HepG2 (cell line): ENCODE measurements around the gene PDZD11. TPM values are rescaled to one million over a fixed set of nuclear protein-coding genes. Genes with fewer than 3 reads are reported as not detected.
"Not testable (repeated sequence)": the region's sequence is repeated elsewhere in the genome, so short reads cannot be mapped to it uniquely, and the experiment has no call there.

Source experiments
- ATAC-seq: fragments of 200-7000 bp; cut with Tn5 transposase; 3 replicates; pipeline ENCODE4 v1.9.1; 2020; ENCODE audit warnings: mild to moderate bottlenecking, moderate library complexity
- BruUV-seq: library from RNA; stranded (reverse); fragments of 400-500 nt; replicated peaks from 2 replicates; lab custom pipeline; 2021; lab: Mats Ljungman, UMichigan
- CTCF ChIA-PET: fragments of 300-600 bp; formaldehyde crosslinking; extraction: SDS; loops from one replicate; lab custom pipeline; 2021; ENCODE audit warnings: low total read pairs, inconsistent platforms, low intra/inter-chr PET ratio; lab: Yijun Ruan, JAX
- POLR2A ChIA-PET: fragments of 350-600 bp; sonication (Branson Sonifier 250); formaldehyde crosslinking; loops from one replicate; lab custom pipeline; 2020; ENCODE audit warnings: antibody characterized with exemption, inconsistent platforms; lab: Yijun Ruan, JAX
- DNase-seq: peaks from one replicate; pipeline ENCODE4 v3.0.0-alpha.2; 2015; ENCODE audit warnings: low spot score
- FAIRE-seq: peaks from 3 replicates; lab custom pipeline; 2011; peaks lifted over from hg19 to GRCh38; lab: Jason Lieb, UNC
- H2AFZ ChIP-seq: one replicate; pipeline ENCODE4 v1.6.1; 2011; ENCODE audit warnings: low read length, inconsistent platforms
- H3K27ac ChIP-seq: fragments of 300-600 bp; 3 replicates; pipeline ENCODE4 v1.8.0; 2011; ENCODE audit warnings: mixed run types, mild to moderate bottlenecking, mixed read lengths, low read length, inconsistent platforms; ENCODE audit not compliant: insufficient read depth; ENCODE audit errors: extremely low read length
- H3K27me3 ChIP-seq, 2 experiments: fragments of 200-600 bp in 1 of 2; 2 replicates in 1 of 2; 3 replicates in 1 of 2; pipeline versions ENCODE4 v1.6.0 to v1.8.0; 2011; ENCODE audit warnings: low read length in 2 of 2, mild to moderate bottlenecking in 2 of 2, moderate library complexity in 2 of 2, inconsistent platforms in 1 of 2; ENCODE audit not compliant: insufficient read depth in 2 of 2, control insufficient read depth in 1 of 2
- H3K36me3 ChIP-seq, 2 experiments: fragments of 200-600 bp in 1 of 2; replicated peaks in 1 of 2; 2 replicates in 1 of 2; 3 replicates in 1 of 2; pipeline versions ENCODE4 v1.5.1 to v1.8.0; 2011; ENCODE audit warnings: low read length in 2 of 2, inconsistent platforms in 1 of 2; ENCODE audit not compliant: insufficient read depth in 2 of 2, control insufficient read depth in 1 of 2
- H3K4me1 ChIP-seq: 2 replicates; pipeline ENCODE4 v1.5.1; 2012; ENCODE audit warnings: low read length, inconsistent platforms; ENCODE audit not compliant: insufficient read depth
- H3K4me2 ChIP-seq: 2 replicates; pipeline ENCODE4 v1.6.0; 2011; ENCODE audit warnings: low read depth, low read length, inconsistent platforms
- H3K4me3 ChIP-seq, 3 experiments: fragments of 200-600 bp in 1 of 3; sonication (generic), shearing (Covaris generic) in 1 of 3; replicated peaks in 1 of 3; 2 replicates each; pipeline ENCODE4 v1.5.1; 2011 to 2016; ENCODE audit warnings: low read length in 3 of 3, inconsistent platforms in 2 of 3, low read depth in 2 of 3, mild to moderate bottlenecking in 2 of 3, control low read depth in 1 of 3, mixed read lengths in 1 of 3; ENCODE audit not compliant: insufficient read depth in 1 of 3
- H3K79me2 ChIP-seq: one replicate; pipeline ENCODE4 v1.6.1; 2011; ENCODE audit warnings: low read length, inconsistent platforms; ENCODE audit not compliant: insufficient read depth
- H3K9ac ChIP-seq: 2 replicates; pipeline ENCODE4 v1.6.0; 2011; ENCODE audit warnings: mild to moderate bottlenecking, low read depth, low read length, inconsistent platforms; ENCODE audit not compliant: insufficient read depth
- H3K9me3 ChIP-seq: 2 replicates; pipeline ENCODE4 v1.5.1; 2012; ENCODE audit warnings: mild to moderate bottlenecking, low read length
- H4K20me1 ChIP-seq: 2 replicates; pipeline ENCODE4 v1.6.0; 2011; ENCODE audit warnings: inconsistent platforms, mild to moderate bottlenecking, low read length, moderate library complexity; ENCODE audit not compliant: insufficient read depth
- KDM2A ChIP-seq: sonication (generic); formaldehyde crosslinking; IDR thresholded peaks from 2 replicates; pipeline ENCODE4 v1.4.0; 2020; ENCODE audit warnings: low read depth, missing genetic modification reagents, borderline replicate concordance
- ZBTB39 ChIP-seq: sonication (generic); formaldehyde crosslinking; IDR thresholded peaks from 2 replicates; pipeline ENCODE4 v1.5.0; 2020; ENCODE audit warnings: missing genetic modification reagents
- ZNF678 ChIP-seq: sonication (generic); formaldehyde crosslinking; IDR thresholded peaks from 2 replicates; pipeline ENCODE4 v1.4.0; 2020; ENCODE audit warnings: mild to moderate bottlenecking, missing genetic modification reagents
- WGBS: methylation state at CpG from one replicate; pipeline ENCODE4 v1.1.6; 2017; ENCODE audit warnings: low lambda C conversion rate; 5-methylcytosine and 5-hydroxymethylcytosine counted together
- in situ Hi-C: cut with HindIII; loops from 2 replicates; pipeline ENCODE4 v1.10.0; 2017; ENCODE audit warnings: low pct_unique_long_range_greater_than_20kb; ENCODE audit not compliant: extremely low pct_ligation_motif_present
- intact Hi-C: fragments of 100-400 bp; cut with micrococcal nuclease; formaldehyde crosslinking; loops from one replicate; pipeline ENCODE4 v1.10.0; 2022; ENCODE audit not compliant: unreplicated experiment
- polyA plus RNA-seq, 8 experiments: library from polyadenylated mRNA; depleted of rRNA in 3 of 8; stranded (reverse) in 7 of 8; unstranded in 1 of 8; fragments of >200 nt; fragmentation: Illumina TruSeq in 4 of 8; extraction: Trizol in 4 of 8; gene quantifications; 2 replicates each; pipeline versions ENCODE4 v1.2.1 to v1.2.3, GENCODE V29; 2011 to 2016; ENCODE audit warnings: low read depth in 4 of 8, missing spikeins in 1 of 8, mixed read lengths in 1 of 8; ENCODE audit not compliant: insufficient read depth in 1 of 8
- total RNA-seq, 5 experiments: library from RNA; depleted of rRNA; stranded (reverse); fragments of >200 nt; fragmentation: Illumina TruSeq; extraction: Trizol; gene quantifications; 2 replicates each; pipeline ENCODE4 v1.2.3, GENCODE V29; 2016; ENCODE audit warnings: low read depth in 1 of 5

The PDZD11 gene
- total and polyA plus RNA-seq, 2 of the 13 experiments (the other 11 are each of a cell fraction or from before 2014, with no cell fraction given), result 29.1 to 47.0 TPM

GRCh38 chrX:70331161-70331560 is 41.4 kb upstream of the PDZD11 start (continued):
- no peak for TF ChIP-seq ZNF678 (CRISPR knock-in tag)
- no peak for TF ChIP-seq ZBTB39 (CRISPR knock-in tag)

GRCh38 chrX:70324326-70324725 is 34.6 kb upstream of the PDZD11 start:
- intact Hi-C loops, result no loop called here

DNA sequence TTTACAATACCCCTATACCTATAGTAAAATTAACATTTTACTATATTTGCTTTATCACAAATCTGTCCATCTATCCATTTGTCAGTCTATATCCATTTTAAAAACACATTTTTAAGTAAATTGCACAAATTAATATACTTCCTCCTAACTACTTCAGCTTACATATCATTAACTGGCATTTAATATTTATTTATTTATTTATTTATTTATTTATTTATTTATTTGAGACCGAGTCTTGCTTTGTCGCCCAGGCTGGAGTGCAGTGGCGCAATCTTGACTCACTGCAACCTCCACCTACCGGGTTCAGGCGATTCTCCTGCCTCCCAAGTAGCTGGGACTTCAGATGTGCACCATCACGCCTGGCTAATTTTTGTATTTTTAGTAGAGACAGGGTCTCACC is 33.9 kb upstream of the PDZD11 start:
- DNase-seq, POLR2A ChIA-PET, H2AFZ ChIP-seq, H3K9me3 ChIP-seq, H3K4me1 ChIP-seq, H3K27me3 ChIP-seq, H3K9ac ChIP-seq, intact Hi-C loops, H4K20me1 ChIP-seq, in situ Hi-C loops, H3K36me3 ChIP-seq, H3K4me2 ChIP-seq, H3K4me3 ChIP-seq, FAIRE-seq, BruUV-seq, H3K27ac ChIP-seq, H3K79me2 ChIP-seq, CTCF ChIA-PET, ATAC-seq: not testable (repeated sequence)
- WGBS, result 96% methylated on average over 6 of the region's 6 CpGs

More at GRCh38 chrX:70324326-70324725, 34.6 kb upstream of the PDZD11 start:
- WGBS, result 97% methylated on average over 2 of the region's 2 CpGs
- no peaks in the 10 kb centered on the region for H3K27me3 ChIP-seq
- no peak for TF ChIP-seq KDM2A (CRISPR knock-in tag)
- no peaks in the 10 kb centered on the region for H4K20me1 ChIP-seq
- no peak overlapping the region for H3K4me2 ChIP-seq
- H3K36me3 ChIP-seq, result 0 out of 5 replicates have a peak, but pooled peaks cover 0 to 5% of the 10 kb centered on the region in 2 experiments
- no peaks in the 10 kb centered on the region for H3K4me1 ChIP-seq
- DNase-seq, result no peak
- no TSS peak for BruUV-seq
- in situ Hi-C loops, result no loop called here
- ChIA-PET CTCF (no interaction called here), POLR2A (no interaction called here)
- ATAC-seq, result no peak
- H3K9me3 ChIP-seq, result no peaks in the 10 kb centered on the region
- H3K27ac ChIP-seq, result no peak overlapping the region
- no peak overlapping the region for H2AFZ ChIP-seq
- H3K79me2 ChIP-seq, result no peaks in the 10 kb centered on the region
- no peak overlapping the region for H3K4me3 ChIP-seq
- H3K9ac ChIP-seq, result no peak overlapping the region
- no peak for FAIRE-seq
